AG09319 (cell line): ENCODE measurements around the gene PP2D1.

Experiments used
- DNase-seq: peaks from one replicate; pipeline ENCODE4 v3.0.0-alpha.2; 2010; ENCODE audit warnings: low read depth; ENCODE audit errors: extremely low read depth
- CTCF ChIP-seq: IDR thresholded peaks from 2 replicates; pipeline ENCODE4 v1.5.1; 2011; ENCODE audit warnings: low read depth, mild to moderate bottlenecking, inconsistent platforms, low read length, moderate library complexity

Gene PP2D1

DNA sequence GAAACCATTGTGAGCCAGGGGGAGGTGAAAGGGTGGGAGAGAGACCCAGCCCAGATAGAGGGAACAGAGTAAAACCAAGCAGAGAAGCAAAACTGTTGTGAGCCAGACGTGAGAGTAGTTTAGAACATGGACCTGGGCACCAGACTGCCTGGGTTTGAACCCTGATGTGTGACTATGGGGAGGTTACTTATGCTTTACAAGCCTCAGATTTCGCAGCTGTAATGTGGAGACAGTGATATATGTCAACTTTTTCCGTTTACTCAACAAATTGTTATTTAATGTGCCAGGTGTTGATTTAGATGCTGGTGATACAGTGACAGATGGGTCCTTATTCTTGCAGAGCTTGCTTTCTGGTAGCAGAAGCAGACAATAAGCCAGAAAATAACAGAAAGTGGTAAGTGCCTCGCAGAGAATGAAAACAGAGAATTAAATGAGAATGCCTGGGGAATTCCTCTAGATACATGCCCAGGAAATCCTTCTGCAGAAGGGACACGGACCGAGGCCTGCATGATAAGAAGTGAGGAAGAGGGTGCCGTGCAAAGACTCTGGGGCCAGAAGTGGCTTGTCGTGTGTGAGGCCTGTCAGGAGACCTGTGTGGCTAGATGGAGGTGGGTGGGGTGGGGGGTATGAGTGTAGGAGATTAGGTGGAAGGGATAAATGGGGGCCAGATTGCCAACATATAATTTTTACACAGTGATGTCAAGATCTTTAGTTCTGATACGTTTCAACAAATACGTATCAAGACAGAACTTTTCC lies 43.1 kb upstream of the PP2D1 start:
- no peak for DNase-seq
- TF ChIP-seq CTCF = no peak

GRCh38 chr3:20054549-20054987 lies 42.5 kb upstream of the PP2D1 start:
- no peak for DNase-seq
- no peak for TF ChIP-seq CTCF

- no peak for TF ChIP-seq CTCF
These were observed 40.8 kb upstream of the PP2D1 start for GRCh38 chr3:20052851-20053250.

DNA sequence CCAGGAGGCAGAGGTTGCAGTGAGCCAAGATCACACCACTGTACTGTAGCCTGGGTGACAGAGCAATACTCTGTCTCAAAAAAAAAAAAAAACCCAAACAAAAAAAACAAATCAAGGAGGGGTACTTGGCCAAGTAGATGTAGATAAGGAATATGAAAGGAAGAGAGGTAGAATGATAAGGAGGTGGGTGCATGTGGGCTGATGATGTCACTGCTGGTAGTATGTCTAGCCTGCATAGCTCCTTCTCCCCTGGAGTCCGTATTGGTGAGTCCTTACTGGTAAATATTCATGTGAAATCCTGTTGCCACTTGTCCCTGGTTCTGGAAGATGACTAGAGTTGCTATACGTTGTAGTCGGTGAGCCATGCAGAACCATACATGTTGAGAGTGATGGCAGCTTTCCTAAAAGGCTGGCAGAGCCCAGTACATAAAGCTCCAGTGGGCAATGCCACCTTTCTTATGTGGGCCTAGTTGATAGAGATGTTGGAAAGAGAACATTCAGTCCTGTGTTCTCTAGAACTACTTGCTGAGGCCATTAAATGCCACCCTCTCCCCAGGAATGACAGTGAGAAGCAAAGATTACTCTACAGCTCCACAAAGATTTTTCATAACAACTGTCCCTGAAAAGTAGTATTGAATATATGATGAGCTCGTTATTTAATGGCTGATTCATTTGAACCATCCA lies 39.2 kb upstream of the PP2D1 start:
- no peak for DNase-seq
- no peak for TF ChIP-seq CTCF

More at GRCh38 chr3:20052851-20053250, 40.8 kb upstream of the PP2D1 start:
- no peak for DNase-seq

- TF ChIP-seq CTCF = no peak
- DNase-seq = no peak
These were observed 36.2 kb upstream of the PP2D1 start for GRCh38 chr3:20047976-20048883.

DNA sequence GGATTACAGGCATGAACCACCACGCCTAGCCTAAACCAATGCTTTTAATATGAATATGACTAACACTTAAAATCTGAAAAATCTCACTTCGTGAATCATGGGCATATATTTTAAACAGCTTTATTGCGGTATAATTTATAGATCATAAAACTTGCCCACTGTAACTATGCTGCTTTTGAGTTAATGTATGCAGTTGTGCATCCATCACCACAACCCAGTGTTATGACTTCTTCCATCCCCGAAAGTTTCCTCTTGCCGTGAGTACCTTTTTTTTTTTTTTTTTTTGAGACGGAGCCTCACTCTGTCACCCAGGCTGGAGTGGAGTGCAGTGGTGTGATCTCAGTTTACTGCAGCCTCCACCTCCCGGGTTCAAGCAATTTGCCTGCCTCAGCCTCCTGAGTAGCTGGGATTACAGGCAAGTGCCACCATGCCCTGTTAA lies 35.3 kb upstream of the PP2D1 start:
- TF ChIP-seq CTCF = no peak
- DNase-seq = no peak
